Right lobe of liver (tissue), 6 donors: ENCODE results near the gene FKBP8. TPM values are rescaled to one million over a fixed set of nuclear protein-coding genes. Genes with fewer than 3 reads are reported as not detected.
A peak's percentile ranks its signal among the peaks of the same experiment; 100 is the strongest.

Experiments
- ATAC-seq, 4 donors: fragments of 200-7000 bp; cut with Tn5 transposase; one replicate each; pipeline ENCODE4 v1.9.1; 2020; ENCODE audit warnings: mild to moderate bottlenecking in 4 of 4, moderate library complexity in 4 of 4
- DNase-seq, 3 donors: peaks; one replicate each; pipeline ENCODE4 v3.0.0-alpha.2; 2020
- H3K27ac ChIP-seq, 3 donors: fragments of 200-600 bp; one replicate each; pipeline ENCODE4 v1.8.0; 2022
- H3K27me3 ChIP-seq, 2 donors: fragments of 200-600 bp; one replicate each; pipeline ENCODE4 v1.8.0; 2022
- H3K36me3 ChIP-seq, 4 donors: fragments of 200-600 bp; sonication (generic) in 1 of 4; one replicate each; pipeline versions ENCODE4 v1.5.1 to v1.8.0; 2017 to 2022; ENCODE audit warnings: control low read depth in 1 of 4
- H3K4me1 ChIP-seq, 4 donors: fragments of 200-600 bp; sonication (generic) in 1 of 4; one replicate each; pipeline versions ENCODE4 v1.5.1 to v1.8.0; 2017 to 2022; ENCODE audit warnings: control low read depth in 1 of 4
- H3K4me3 ChIP-seq, 3 donors: fragments of 200-600 bp; one replicate each; pipeline ENCODE4 v1.8.0; 2022
- H3K9me3 ChIP-seq, 4 donors: fragments of 200-600 bp; sonication (generic) in 1 of 4; one replicate each; pipeline versions ENCODE4 v1.5.1 to v1.8.0; 2017 to 2022; ENCODE audit warnings: control low read depth in 1 of 4
- CTCF ChIP-seq, 4 donors: fragments of 200-600 bp in 3 of 4; fragments of 450-650 bp in 1 of 4; IDR thresholded peaks; one replicate each; pipeline versions ENCODE4 v1.5.1 to v1.8.0; 2016 to 2022; ENCODE audit warnings: antibody characterized with exemption in 4 of 4, mild to moderate bottlenecking in 2 of 4
- POLR2A ChIP-seq: fragments of 450-650 bp; IDR thresholded peaks from one replicate; pipeline ENCODE4 v1.6.1; 2017; ENCODE audit warnings: antibody characterized with exemption, mild to moderate bottlenecking
- WGBS: methylation state at CpG from one replicate; pipeline ENCODE4 v1.1.6; 2018; ENCODE audit warnings: low coverage, low lambda C conversion rate; ENCODE audit not compliant: insufficient coverage; ENCODE audit errors: missing lambda C conversion rate; 5-methylcytosine and 5-hydroxymethylcytosine counted together
- intact Hi-C, 2 donors: fragments of 100-400 bp; cut with DNase I; formaldehyde crosslinking; loops; one replicate each; pipeline versions ENCODE4 v1.11.2 to v1.14.1; 2022
- total RNA-seq, 6 experiments: library from RNA; depleted of rRNA in 2 of 6; stranded (reverse); fragments of >200 nt in 2 of 6; fragmentation: NEBNext Ultra II Directional in 3 of 6; extraction: Animal tissue kit (Norgen Biotek cat#: 25700) in 3 of 6; gene quantifications; one replicate each; pipeline versions ENCODE4 v1.1.0 to v1.2.4, GENCODE V29; 2016 to 2023
- donor health status: DM: no; HTN: yes; CAD: no.
- donor health status: DM: no; HTN: no; CAD: no.
- donor health status: DM: no; HTN: no; CAD: no.
- donor health status: DM: no; HTN: yes; CAD: no.
- donor health status: DM: no; HTN: yes; CAD: no.

FKBP8 gene
- total RNA-seq, 6 experiments from 2014 or later = 92.7 to 179 (median 118) TPM

GRCh38 chr19:18500799-18501198 lies 42.6 kb downstream of the FKBP8 start:
- intact Hi-C loops = no loop called here
- Histone ChIP-seq H3K4me1 (peaks cover 0 to 88% (median 59%) of the 10 kb centered on the region in 4 donors), H3K9me3 (no peaks in the 10 kb centered on the region), H3K4me3 (no peak overlapping the region), H3K36me3 (no peaks in the 10 kb centered on the region), H3K27ac (peak overlapping the region; percentile 63 to 92 (median 77)), H3K27me3 (no peaks in the 10 kb centered on the region)
- peak; percentile 84 to 96 (median 92) for DNase-seq
- 30% methylated on average over 11 of the region's 11 CpGs for WGBS
- peak; percentile 38 to 58 (median 49) for ATAC-seq
- TF ChIP-seq POLR2A = no peak
- TF ChIP-seq CTCF (IDR thresholded peaks at IDR 0.05) = no peak

- Histone ChIP-seq H3K4me3 (no peak overlapping the region), H3K9me3 (no peaks in the 10 kb centered on the region), H3K4me1 (peaks cover 0 to 84% (median 57%) of the 10 kb centered on the region in 4 donors), H3K27me3 (no peaks in the 10 kb centered on the region), H3K27ac (peak overlapping the region in 2 of 3 donors; percentile 77 to 92), H3K36me3 (no peaks in the 10 kb centered on the region)
- ATAC-seq (no peak), DNase-seq (no peak)
- WGBS = 50% methylated on average over 3 of the region's 7 CpGs
- intact Hi-C loops = no loop called here
- no peak for TF ChIP-seq POLR2A
- TF ChIP-seq CTCF (IDR thresholded peaks at IDR 0.05) = no peak
Observed at GRCh38 chr19:18500376-18500775, 43.0 kb downstream of the FKBP8 start.

GRCh38 chr19:18499055-18499775 lies 44.2 kb downstream of the FKBP8 start:
- intact Hi-C loops = no loop called here
- Histone ChIP-seq H3K9me3 (no peaks in the 10 kb centered on the region), H3K27ac (peak overlapping the region; percentile 20 to 92 (median 26)), H3K4me1 (peaks cover 0 to 74% (median 52%) of the 10 kb centered on the region in 4 donors), H3K4me3 (no peak overlapping the region), H3K27me3 (no peaks in the 10 kb centered on the region), H3K36me3 (no peaks in the 10 kb centered on the region)
- DNase-seq = no peak
- 92% methylated on average over 6 of the region's 7 CpGs for WGBS
- ATAC-seq = peak in 1 of 4 donors; percentile 16
- no peak for TF ChIP-seq CTCF (IDR thresholded peaks at IDR 0.05)
- no peak for TF ChIP-seq POLR2A

GRCh38 chr19:18496980-18497256 lies 46.5 kb downstream of the FKBP8 start:
- no peak overlapping the region for H3K4me3 ChIP-seq
- intact Hi-C loops = no loop called here
- peak overlapping the region in 2 of 3 donors; percentile 3 to 49 for H3K27ac ChIP-seq
- ATAC-seq = no peak
- no peaks in the 10 kb centered on the region for H3K27me3 ChIP-seq
- TF ChIP-seq POLR2A = no peak
- no peak for TF ChIP-seq CTCF (IDR thresholded peaks at IDR 0.05)
- peaks cover 0 to 65% (median 36%) of the 10 kb centered on the region in 4 donors for H3K4me1 ChIP-seq
- WGBS = 62% methylated on average over 4 of the region's 4 CpGs
- DNase-seq = no peak
- no peaks in the 10 kb centered on the region for H3K9me3 ChIP-seq
- H3K36me3 ChIP-seq = no peaks in the 10 kb centered on the region
